BLaER1 treated with 17β-estradiol and CSF1 and Interleukin-3, amounts not matched to agents 10 nM and 100 nM (cell line): ENCODE results near the gene BRPF1.
A peak's percentile ranks its signal among the peaks of the same experiment; 100 is the strongest.

ENCODE experiments used
- H3K27ac ChIP-seq, 11 experiments: shearing (Covaris generic); formaldehyde crosslinking; 2 replicates each; pipeline ENCODE4 v1.8.1; 2022
- H3K27me3 ChIP-seq, 11 experiments: shearing (Covaris generic); formaldehyde crosslinking; 2 replicates each; pipeline ENCODE4 v1.8.1; 2022
- H3K36me3 ChIP-seq, 11 experiments: shearing (Covaris generic); formaldehyde crosslinking; 2 replicates each; pipeline ENCODE4 v1.8.1; 2022
- H3K4me1 ChIP-seq, 10 experiments: shearing (Covaris generic); formaldehyde crosslinking; 2 replicates each; pipeline ENCODE4 v1.8.1; 2022
- H3K4me2 ChIP-seq, 11 experiments: shearing (Covaris generic); formaldehyde crosslinking; 2 replicates each; pipeline ENCODE4 v1.8.1; 2022
- H3K4me3 ChIP-seq, 10 experiments: shearing (Covaris generic); formaldehyde crosslinking; 2 replicates each; pipeline ENCODE4 v1.8.1; 2022
- H3K9ac ChIP-seq, 11 experiments: shearing (Covaris generic); formaldehyde crosslinking; 2 replicates each; pipeline ENCODE4 v1.8.1; 2022
- H3K9me3 ChIP-seq, 11 experiments: shearing (Covaris generic); formaldehyde crosslinking; replicated peaks in 1 of 11; 2 replicates each; pipeline ENCODE4 v1.8.1; 2022
- H4K20me1 ChIP-seq, 11 experiments: shearing (Covaris generic); formaldehyde crosslinking; 2 replicates each; pipeline ENCODE4 v1.8.1; 2022
- Cebpa-rat ChIP-seq, 11 experiments: shearing (Covaris generic); IDR thresholded peaks; 2 replicates each; pipeline ENCODE4 v1.8.1; 2022

Gene BRPF1

DNA sequence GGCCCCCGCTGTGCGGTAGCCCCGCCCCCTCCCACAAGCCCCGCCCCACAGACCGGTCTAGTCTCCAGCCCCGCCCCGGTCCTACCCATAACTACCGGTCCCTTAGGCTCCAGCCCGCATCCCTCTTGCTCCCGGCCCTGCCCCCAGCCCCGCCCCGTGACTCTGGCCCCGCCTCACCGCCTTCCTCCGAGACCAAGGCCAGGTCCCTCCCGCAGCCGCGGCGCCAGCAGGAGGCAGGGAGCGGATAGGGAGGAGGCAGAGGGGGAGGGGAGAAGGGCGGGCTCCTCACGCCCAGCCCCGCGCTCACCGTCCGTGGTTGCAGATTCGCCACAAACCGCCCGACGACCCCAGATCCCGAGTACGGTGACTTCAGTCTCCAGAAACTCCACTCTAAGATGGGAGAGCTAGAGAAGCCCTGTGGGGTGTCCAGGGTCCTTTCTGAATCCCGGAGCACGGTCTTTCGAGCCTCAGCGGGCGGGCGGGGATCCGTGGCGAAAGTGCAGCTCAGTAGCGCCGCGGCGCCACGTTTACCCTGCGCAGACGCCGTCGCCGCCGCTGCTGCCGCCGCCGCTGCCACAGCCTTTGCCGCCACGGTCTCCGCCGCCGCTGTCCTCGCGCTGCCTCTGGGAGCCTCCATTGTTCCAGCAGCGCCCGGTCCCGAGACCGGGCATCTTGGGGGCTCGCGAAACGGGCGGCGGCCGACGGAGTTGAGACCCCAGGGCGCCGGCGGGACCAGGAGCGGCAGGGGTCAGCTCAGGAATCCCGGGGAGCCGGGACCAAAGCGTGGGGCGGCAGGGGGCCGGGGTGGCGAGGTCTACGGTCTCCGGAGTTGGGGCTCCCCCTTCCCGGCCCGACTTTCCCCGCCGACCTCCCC is at the start of gene BRPF1:
Gene BRPF1, plus strand, starts transcription at position 530 of the 874 bp plus-strand sequence. CDS start 2,406 bp downstream, outside the sequence.
- peaks cover 38 to 80% (median 64%) of the 10 kb centered on the region in 10 experiments for H3K4me1 ChIP-seq
- H3K9me3 ChIP-seq, result no peaks in the 10 kb centered on the region
- no peaks in the 10 kb centered on the region for H3K27me3 ChIP-seq

DNA sequence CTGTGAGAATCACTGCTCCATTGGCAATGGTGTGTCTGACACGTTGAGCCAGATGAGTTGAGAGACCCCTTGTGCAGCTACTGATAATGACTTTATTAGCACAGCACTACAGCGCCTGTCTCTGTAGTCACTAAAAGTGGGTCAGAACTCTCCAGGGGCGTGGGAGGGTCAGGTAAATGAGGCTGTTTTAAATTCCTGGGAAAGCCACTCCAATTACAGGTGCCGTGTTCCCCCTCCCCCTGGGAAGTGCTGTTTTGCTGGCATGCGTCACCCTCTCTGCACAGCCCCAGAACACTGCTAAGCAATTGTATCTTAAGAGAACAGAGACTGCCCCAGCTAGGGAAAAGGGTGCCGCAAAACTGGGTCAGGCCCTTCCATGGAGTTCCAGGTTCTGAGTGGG is 49.4 kb upstream of the BRPF1 start:
- Histone ChIP-seq H3K4me3 (no peak overlapping the region), H3K9ac (no peak overlapping the region), H3K4me1 (no peaks in the 10 kb centered on the region; a peak in 1 of 20 replicates), H4K20me1 (peaks cover 18 to 100% (median 88%) of the 10 kb centered on the region in 11 experiments; a peak in 20 of 22 replicates), H3K9me3 (no peaks in the 10 kb centered on the region), H3K27me3 (no peaks in the 10 kb centered on the region), H3K4me2 (no peak overlapping the region), H3K27ac (no peak overlapping the region), H3K36me3 (peaks cover 99 to 100% (median 100%) of the 10 kb centered on the region in 11 experiments)
- no peak for TF ChIP-seq Cebpa-rat (IDR thresholded peaks at IDR 0.05)

More for the DNA sequence above, at the start of gene BRPF1:
- H3K27ac ChIP-seq, result peak within 1 kb of the TSS; percentile 98 to 100 (median 100)
- H3K9ac ChIP-seq, result peak within 1 kb of the TSS; percentile 97 to 100 (median 100)
- H3K36me3 ChIP-seq, result peaks cover 23 to 40% (median 36%) of the 10 kb centered on the region in 11 experiments
- peaks cover 27 to 48% (median 45%) of the 10 kb centered on the region in 11 experiments; a peak in 21 of 22 replicates for H4K20me1 ChIP-seq
- H3K4me3 ChIP-seq, result peak within 1 kb of the TSS; percentile 92 to 100 (median 98)
- peak within 1 kb of the TSS; percentile 93 to 98 (median 96) for H3K4me2 ChIP-seq
- no peak for TF ChIP-seq Cebpa-rat (IDR thresholded peaks at IDR 0.05)

DNA sequence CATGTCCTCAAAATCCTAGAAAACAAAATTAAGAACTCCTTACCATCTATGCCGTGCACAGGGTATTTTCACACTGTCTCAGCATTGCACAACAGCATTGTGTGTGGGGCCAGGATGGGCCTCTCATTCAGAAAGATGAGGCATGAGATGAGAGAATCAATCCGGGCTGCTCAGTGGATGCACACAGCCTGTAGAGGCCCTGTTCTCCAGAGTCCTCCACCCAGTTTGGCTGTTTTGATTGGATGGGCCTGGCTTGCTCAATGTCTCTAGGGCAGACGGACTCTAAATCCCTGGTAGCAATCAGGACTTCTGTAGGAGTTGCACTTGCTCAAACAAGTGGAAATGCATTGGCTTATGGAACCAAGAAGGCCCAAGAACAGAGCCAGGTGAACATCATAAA is 48.1 kb upstream of the BRPF1 start:
- H3K4me1 ChIP-seq, result peaks cover 0 to 8% (median 0%) of the 10 kb centered on the region in 10 experiments; a peak in 2 of 20 replicates
- no peaks in the 10 kb centered on the region for H3K27me3 ChIP-seq
- TF ChIP-seq Cebpa-rat (IDR thresholded peaks at IDR 0.05), result no peak
- H3K27ac ChIP-seq, result no peak overlapping the region
- no peak overlapping the region for H3K4me2 ChIP-seq
- H3K36me3 ChIP-seq, result peaks cover 99 to 100% (median 100%) of the 10 kb centered on the region in 11 experiments
- H3K4me3 ChIP-seq, result no peak overlapping the region
- no peaks in the 10 kb centered on the region for H3K9me3 ChIP-seq
- H3K9ac ChIP-seq, result no peak overlapping the region
- H4K20me1 ChIP-seq, result peaks cover 24 to 100% (median 86%) of the 10 kb centered on the region in 11 experiments; a peak in 20 of 22 replicates

GRCh38 chr3:9685216-9686049 is 46.1 kb upstream of the BRPF1 start:
- H3K9ac ChIP-seq, result no peak overlapping the region
- H3K36me3 ChIP-seq, result peaks cover 99 to 100% (median 100%) of the 10 kb centered on the region in 11 experiments
- no peak for TF ChIP-seq Cebpa-rat (IDR thresholded peaks at IDR 0.05)

GRCh38 chr3:9686050-9686550 is 45.4 kb upstream of the BRPF1 start:
- H3K9ac ChIP-seq, result 0 out of 22 replicates have a peak overlapping the region, but pooled peaks of 1 of the 11 experiments have one; percentile 15
- peaks cover 94 to 100% (median 96%) of the 10 kb centered on the region in 11 experiments for H3K36me3 ChIP-seq
- H3K9me3 ChIP-seq, result no peaks in the 10 kb centered on the region
- peaks cover 47 to 100% (median 89%) of the 10 kb centered on the region in 11 experiments for H4K20me1 ChIP-seq
- H3K27ac ChIP-seq, result no peak overlapping the region
- TF ChIP-seq Cebpa-rat (IDR thresholded peaks at IDR 0.05), result no peak
- H3K4me1 ChIP-seq, result peaks cover 16 to 35% (median 22%) of the 10 kb centered on the region in 10 experiments
- no peak overlapping the region for H3K4me3 ChIP-seq
- no peaks in the 10 kb centered on the region for H3K27me3 ChIP-seq
- no peak overlapping the region for H3K4me2 ChIP-seq

More at GRCh38 chr3:9685216-9686049, 46.1 kb upstream of the BRPF1 start:
- peaks cover 10 to 28% (median 16%) of the 10 kb centered on the region in 10 experiments; a peak in 19 of 20 replicates for H3K4me1 ChIP-seq
- no peak overlapping the region for H3K4me3 ChIP-seq
- H4K20me1 ChIP-seq, result peaks cover 43 to 100% (median 89%) of the 10 kb centered on the region in 11 experiments
- H3K27ac ChIP-seq, result no peak overlapping the region
- no peak overlapping the region for H3K4me2 ChIP-seq
- H3K9me3 ChIP-seq, result no peaks in the 10 kb centered on the region
- no peaks in the 10 kb centered on the region for H3K27me3 ChIP-seq

GRCh38 chr3:9686703-9687102 is 44.8 kb upstream of the BRPF1 start:
- no peaks in the 10 kb centered on the region for H3K9me3 ChIP-seq
- no peak overlapping the region for H3K4me3 ChIP-seq
- H3K4me2 ChIP-seq, result no peak overlapping the region
- peaks cover 49 to 100% (median 90%) of the 10 kb centered on the region in 11 experiments; a peak in 21 of 22 replicates for H4K20me1 ChIP-seq
- peaks cover 19 to 41% (median 28%) of the 10 kb centered on the region in 10 experiments for H3K4me1 ChIP-seq
- H3K27ac ChIP-seq, result no peak overlapping the region
- H3K36me3 ChIP-seq, result peaks cover 92 to 100% (median 95%) of the 10 kb centered on the region in 11 experiments
- no peaks in the 10 kb centered on the region for H3K27me3 ChIP-seq
- TF ChIP-seq Cebpa-rat (IDR thresholded peaks at IDR 0.05), result no peak
- H3K9ac ChIP-seq, result 0 out of 22 replicates have a peak overlapping the region, but pooled peaks of 1 of the 11 experiments have one; percentile 15

DNA sequence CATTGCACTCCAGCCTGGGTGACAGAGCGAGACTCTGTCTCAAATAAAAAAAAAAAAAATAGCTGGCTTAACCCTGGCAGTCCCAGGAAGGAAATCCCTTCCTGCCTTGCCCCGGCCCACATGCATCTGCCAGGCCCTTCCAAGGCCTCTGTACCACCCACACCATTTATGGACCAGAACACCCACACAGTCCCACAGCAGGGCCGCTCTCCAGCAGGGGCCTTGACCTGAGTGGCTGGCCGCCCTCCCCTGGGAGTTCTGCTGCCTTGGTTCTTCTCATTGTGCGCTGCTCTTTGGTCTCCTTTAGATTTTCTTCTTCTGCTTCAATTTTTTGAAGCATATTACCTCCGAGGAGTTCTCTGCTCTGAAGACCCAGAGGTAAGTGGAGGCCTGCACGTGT is 44.0 kb upstream of the BRPF1 start:
- H3K9ac ChIP-seq, result no peak overlapping the region
- peaks cover 92 to 100% (median 95%) of the 10 kb centered on the region in 11 experiments for H3K36me3 ChIP-seq
- H3K9me3 ChIP-seq, result no peaks in the 10 kb centered on the region

GRCh38 chr3:9688961-9689360 is 42.6 kb upstream of the BRPF1 start:
- no peak overlapping the region for H3K27ac ChIP-seq
- peak overlapping the region in 5 of 11 experiments; percentile 5 to 80 (median 57); a peak in 7 of 22 replicates for H3K4me2 ChIP-seq
- H3K36me3 ChIP-seq, result peaks cover 92 to 100% (median 95%) of the 10 kb centered on the region in 11 experiments
- no peaks in the 10 kb centered on the region for H3K27me3 ChIP-seq
- H3K4me1 ChIP-seq, result peaks cover 19 to 44% (median 32%) of the 10 kb centered on the region in 10 experiments
- H4K20me1 ChIP-seq, result peaks cover 50 to 100% (median 94%) of the 10 kb centered on the region in 11 experiments; a peak in 21 of 22 replicates
- H3K4me3 ChIP-seq, result no peak overlapping the region
- H3K9me3 ChIP-seq, result no peaks in the 10 kb centered on the region
- H3K9ac ChIP-seq, result 0 out of 22 replicates have a peak overlapping the region, but pooled peaks of 1 of the 11 experiments have one; percentile 14
- no peak for TF ChIP-seq Cebpa-rat (IDR thresholded peaks at IDR 0.05)

More for the DNA sequence above, 44.0 kb upstream of the BRPF1 start:
- no peaks in the 10 kb centered on the region for H3K27me3 ChIP-seq
- H3K4me1 ChIP-seq, result peaks cover 19 to 44% (median 32%) of the 10 kb centered on the region in 10 experiments
- peaks cover 55 to 100% (median 91%) of the 10 kb centered on the region in 11 experiments; a peak in 21 of 22 replicates for H4K20me1 ChIP-seq
- H3K4me2 ChIP-seq, result no peak overlapping the region
- TF ChIP-seq Cebpa-rat (IDR thresholded peaks at IDR 0.05), result no peak
- no peak overlapping the region for H3K4me3 ChIP-seq
- H3K27ac ChIP-seq, result no peak overlapping the region
